GM12874 (cell line): Measurements from ENCODE around the gene SLC7A8.

Source experiments
- CTCF ChIP-seq: IDR thresholded peaks from 2 replicates; pipeline ENCODE4 v1.5.1; 2011; ENCODE audit warnings: low read depth, mild to moderate bottlenecking, control low read depth, low read length, moderate library complexity; ENCODE audit not compliant: insufficient read depth

Gene SLC7A8

GRCh38 chr14:23132970-23133369, 50.5 kb downstream of the SLC7A8 start:
- no peak for TF ChIP-seq CTCF

DNA sequence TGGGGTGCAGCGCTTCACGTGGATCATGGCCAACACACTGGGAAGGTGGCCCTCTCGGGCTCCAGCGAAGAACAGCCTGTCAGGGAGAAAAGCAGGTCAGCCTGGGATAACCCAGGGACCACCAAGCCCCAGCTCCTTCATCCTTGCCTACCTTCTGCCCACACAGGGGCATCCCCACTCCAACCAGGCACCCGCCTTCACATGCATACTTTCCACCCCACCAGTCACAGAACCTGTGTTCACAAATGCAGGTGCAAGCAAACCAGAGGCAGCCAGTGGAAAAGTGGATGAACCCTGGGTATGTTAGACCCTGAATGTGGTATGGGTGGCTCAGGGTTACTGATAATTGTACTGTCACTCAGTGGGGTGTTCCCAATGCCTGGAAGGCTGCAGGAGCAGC, 52.0 kb downstream of the SLC7A8 start:
- no peak for TF ChIP-seq CTCF

DNA sequence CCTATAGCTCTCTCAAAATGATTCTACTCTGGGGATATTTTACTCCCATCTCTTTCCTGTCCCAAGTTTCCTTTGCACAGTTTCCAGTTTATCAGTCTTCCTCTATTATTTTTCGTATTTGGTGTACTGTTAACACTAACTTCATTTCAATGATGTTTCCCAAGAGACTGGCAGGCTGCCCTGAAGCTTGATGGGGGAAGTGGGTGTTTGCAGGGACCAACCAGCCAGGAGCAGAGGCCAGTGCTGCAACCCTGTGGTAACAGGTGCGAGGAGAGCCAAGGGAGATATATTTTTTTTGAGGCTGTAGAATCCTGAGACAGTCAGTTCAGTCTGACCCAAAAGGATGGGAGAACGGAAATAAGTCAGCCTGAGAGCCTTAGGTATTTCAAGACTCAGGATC, 52.6 kb downstream of the SLC7A8 start:
- TF ChIP-seq CTCF, result no peak

DNA sequence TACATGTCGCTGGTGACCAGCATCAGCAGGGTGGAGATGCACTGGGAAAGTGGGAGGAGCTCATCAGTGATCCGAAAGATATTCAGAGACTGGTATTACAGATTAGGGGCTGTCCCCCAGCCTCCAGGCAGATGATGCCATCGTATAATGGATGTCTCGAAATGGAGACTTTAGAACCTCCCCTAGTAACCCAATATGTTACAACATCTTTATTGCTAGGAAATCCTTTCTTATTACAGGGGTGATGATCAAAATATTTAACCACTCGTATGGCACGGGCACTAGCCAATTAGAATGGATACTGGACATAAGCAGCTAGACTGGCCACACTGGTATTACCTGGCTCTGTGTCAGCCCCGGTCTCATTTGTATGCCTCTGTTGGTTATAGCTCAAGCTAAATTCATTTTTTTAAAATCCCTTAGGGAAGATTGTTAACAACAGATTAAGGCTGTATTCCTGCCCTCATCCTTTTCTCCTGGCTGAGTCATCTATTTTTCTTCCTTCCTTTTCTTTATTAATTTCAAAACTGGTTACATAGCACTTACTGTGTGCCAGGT, 53.6 kb downstream of the SLC7A8 start:
- TF ChIP-seq CTCF, result no peak

GRCh38 chr14:23128969-23129758, 54.3 kb downstream of the SLC7A8 start:
- no peak for TF ChIP-seq CTCF

GRCh38 chr14:23127861-23128260, 55.6 kb downstream of the SLC7A8 start:
- no peak for TF ChIP-seq CTCF

DNA sequence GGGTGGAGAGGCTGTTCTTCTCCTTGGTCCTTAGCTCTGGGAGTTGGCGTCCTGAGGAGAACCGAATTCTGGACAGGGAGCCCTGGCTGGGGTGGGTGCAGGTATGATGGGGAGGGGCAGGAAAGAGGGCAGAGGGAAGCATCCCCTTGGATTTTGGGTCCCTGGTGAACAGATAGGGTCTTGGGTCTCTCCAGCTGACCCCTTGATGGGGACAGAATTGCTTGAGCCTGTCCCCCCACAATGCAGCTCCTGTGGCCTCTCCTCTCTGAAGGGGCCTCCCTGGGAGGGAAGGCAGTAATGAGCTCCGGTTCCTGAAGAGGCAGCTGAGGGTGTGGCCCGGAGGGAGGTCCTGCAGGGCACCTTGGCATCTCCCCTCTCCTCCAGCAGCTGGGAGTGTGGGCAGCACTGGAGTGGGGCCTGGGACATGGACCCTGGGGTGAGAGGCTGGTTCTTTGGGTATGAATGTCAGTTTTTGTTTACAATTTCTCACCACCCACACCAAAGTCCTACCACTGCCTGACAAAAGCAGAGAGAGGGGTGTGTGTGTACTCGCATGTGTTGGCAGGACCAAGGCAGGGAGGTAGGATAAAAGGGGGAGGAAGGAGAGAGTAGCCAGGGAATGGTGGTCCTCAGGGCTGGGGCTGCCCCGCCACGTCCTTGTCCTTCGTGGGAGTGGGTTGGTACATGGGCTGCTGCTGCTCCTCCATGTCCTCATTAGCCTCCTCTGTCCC, 56.7 kb downstream of the SLC7A8 start:
- no peak for TF ChIP-seq CTCF
